ENCODE measurements around the gene KDM3A. TPM values are rescaled to one million over a fixed set of nuclear protein-coding genes. Genes with fewer than 3 reads are reported as not detected.

The KDM3A gene
- total and polyA plus RNA-seq, 9 of the 15 experiments (the other 6 are each of a cell fraction or from before 2014, with no cell fraction given), result 7.5 to 95.4 (median 24.8) TPM

DNA sequence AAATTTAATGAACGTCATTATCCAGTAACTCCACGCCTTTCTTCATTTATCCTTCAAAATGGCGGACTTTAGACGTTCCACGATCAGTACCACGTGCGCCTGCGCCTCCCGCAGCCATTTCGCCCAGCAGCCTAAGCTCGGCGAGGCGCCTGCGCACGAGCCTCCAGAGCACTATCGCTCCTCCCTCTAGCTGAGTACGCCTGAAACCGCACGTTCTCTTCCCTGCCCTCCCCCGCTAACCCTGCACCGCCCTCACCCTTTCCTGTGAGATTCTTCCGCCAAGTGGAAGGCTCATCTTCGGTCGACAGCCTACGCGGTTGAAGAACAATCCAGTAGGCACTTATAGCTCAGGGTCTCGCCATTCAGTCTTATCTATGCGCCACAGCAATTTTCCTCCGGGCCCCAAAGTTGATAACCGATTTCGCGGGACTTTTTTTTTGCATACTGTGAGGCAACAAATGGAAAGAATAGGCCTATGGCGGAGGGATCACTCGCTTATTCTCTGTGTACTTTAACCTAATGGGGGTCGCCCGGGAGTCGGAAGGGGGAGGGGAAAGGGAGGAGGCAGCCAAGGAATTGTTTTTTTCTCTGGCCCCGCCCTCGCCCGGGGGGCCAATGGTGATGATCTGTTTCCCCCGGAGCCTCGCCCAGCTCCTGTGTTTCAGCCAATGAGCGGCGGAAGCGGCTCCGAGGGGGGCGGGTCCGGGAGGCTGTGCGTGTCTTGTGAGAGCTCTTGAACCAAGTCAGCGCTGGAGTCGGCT is at the start of gene KDM3A (continued):
- TF ChIP-seq CBX3 (IDR thresholded peaks at IDR 0.05; ENCODE audit: borderline replicate concordance in 1 of 2, low read length in 2 of 2) (peak in 1 of 2 experiments; percentile 97; a peak in 2 of 3 replicates), ATF1 (CRISPR knock-in tag; IDR thresholded peaks at IDR 0.05) (no peak), ATF1 (tag; IDR thresholded peaks at IDR 0.05) (peak; percentile 96), MYC (IDR thresholded peaks at IDR 0.05; ENCODE audit: low read depth, low read length) (peak; percentile 98), MYC (CRISPR knock-in tag; IDR thresholded peaks at IDR 0.05; ENCODE audit: borderline replicate concordance, low read depth) (peak; percentile 92), BRCA1 (IDR thresholded peaks at IDR 0.05) (no peak), BRCA1 (CRISPR knock-in tag; IDR thresholded peaks at IDR 0.05) (no peak), ZNF785 (CRISPR knock-in tag; IDR thresholded peaks at IDR 0.05) (no peak), MIER1 (IDR thresholded peaks at IDR 0.05; ENCODE audit: low read depth) (peak; percentile 86), RBM17 (IDR thresholded peaks at IDR 0.05; ENCODE audit: borderline replicate concordance, low read depth, low read length) (no peak), ZNF23 (CRISPR knock-in tag; IDR thresholded peaks at IDR 0.05) (no peak), CBFB (CRISPR knock-in tag; IDR thresholded peaks at IDR 0.05) (peak; percentile 95), SRSF9 (IDR thresholded peaks at IDR 0.05; ENCODE audit: borderline replicate concordance, low read depth, low read length) (no peak), CSDE1 (IDR thresholded peaks at IDR 0.05) (peak in 1 of 2 experiments; percentile 65; a peak in 1 of 4 replicates), NFIX (CRISPR knock-in tag; IDR thresholded peaks at IDR 0.05; ENCODE audit: low read depth) (no peak), LARP7 (IDR thresholded peaks at IDR 0.05) (no peak), ZNF282 (CRISPR knock-in tag; IDR thresholded peaks at IDR 0.05) (no peak), BRD4 (IDR thresholded peaks at IDR 0.05) (peak; percentile 99), ZNF184 (CRISPR knock-in tag; IDR thresholded peaks at IDR 0.05) (no peak), ELF2 (CRISPR knock-in tag; IDR thresholded peaks at IDR 0.05) (peak; percentile 57; the same call in 1 of the 2 replicates), DNMT1 (IDR thresholded peaks at IDR 0.05) (peak; percentile 77; the same call in 1 of the 2 replicates), CREM (IDR thresholded peaks at IDR 0.05; ENCODE audit: low read depth) (peak; percentile 63), ZNF395 (CRISPR knock-in tag; IDR thresholded peaks at IDR 0.05) (peak; percentile 96), SMAD2 (IDR thresholded peaks at IDR 0.05; ENCODE audit: low read depth, low read length) (no peak)
- TF ChIP-seq, protein P1, sequence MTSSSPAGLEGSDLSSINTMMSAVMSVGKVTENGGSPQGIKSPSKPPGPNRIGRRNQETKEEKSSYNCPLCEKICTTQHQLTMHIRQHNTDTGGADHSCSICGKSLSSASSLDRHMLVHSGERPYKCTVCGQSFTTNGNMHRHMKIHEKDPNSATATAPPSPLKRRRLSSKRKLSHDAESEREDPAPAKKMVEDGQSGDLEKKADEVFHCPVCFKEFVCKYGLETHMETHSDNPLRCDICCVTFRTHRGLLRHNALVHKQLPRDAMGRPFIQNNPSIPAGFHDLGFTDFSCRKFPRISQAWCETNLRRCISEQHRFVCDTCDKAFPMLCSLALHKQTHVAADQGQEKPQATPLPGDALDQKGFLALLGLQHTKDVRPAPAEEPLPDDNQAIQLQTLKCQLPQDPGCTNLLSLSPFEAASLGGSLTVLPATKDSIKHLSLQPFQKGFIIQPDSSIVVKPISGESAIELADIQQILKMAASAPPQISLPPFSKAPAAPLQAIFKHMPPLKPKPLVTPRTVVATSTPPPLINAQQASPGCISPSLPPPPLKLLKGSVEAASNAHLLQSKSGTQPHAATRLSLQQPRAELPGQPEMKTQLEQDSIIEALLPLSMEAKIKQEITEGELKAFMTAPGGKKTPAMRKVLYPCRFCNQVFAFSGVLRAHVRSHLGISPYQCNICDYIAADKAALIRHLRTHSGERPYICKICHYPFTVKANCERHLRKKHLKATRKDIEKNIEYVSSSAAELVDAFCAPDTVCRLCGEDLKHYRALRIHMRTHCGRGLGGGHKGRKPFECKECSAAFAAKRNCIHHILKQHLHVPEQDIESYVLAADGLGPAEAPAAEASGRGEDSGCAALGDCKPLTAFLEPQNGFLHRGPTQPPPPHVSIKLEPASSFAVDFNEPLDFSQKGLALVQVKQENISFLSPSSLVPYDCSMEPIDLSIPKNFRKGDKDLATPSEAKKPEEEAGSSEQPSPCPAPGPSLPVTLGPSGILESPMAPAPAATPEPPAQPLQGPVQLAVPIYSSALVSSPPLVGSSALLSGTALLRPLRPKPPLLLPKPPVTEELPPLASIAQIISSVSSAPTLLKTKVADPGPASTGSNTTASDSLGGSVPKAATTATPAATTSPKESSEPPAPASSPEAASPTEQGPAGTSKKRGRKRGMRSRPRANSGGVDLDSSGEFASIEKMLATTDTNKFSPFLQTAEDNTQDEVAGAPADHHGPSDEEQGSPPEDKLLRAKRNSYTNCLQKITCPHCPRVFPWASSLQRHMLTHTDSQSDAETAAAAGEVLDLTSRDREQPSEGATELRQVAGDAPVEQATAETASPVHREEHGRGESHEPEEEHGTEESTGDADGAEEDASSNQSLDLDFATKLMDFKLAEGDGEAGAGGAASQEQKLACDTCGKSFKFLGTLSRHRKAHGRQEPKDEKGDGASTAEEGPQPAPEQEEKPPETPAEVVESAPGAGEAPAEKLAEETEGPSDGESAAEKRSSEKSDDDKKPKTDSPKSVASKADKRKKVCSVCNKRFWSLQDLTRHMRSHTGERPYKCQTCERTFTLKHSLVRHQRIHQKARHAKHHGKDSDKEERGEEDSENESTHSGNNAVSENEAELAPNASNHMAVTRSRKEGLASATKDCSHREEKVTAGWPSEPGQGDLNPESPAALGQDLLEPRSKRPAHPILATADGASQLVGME (CRISPR knock-in tag; IDR thresholded peaks at IDR 0.05), result 0 out of 2 replicates have a peak, but pooled peaks have one; percentile 58
